ENCODE data around the gene WDFY4.

DNA sequence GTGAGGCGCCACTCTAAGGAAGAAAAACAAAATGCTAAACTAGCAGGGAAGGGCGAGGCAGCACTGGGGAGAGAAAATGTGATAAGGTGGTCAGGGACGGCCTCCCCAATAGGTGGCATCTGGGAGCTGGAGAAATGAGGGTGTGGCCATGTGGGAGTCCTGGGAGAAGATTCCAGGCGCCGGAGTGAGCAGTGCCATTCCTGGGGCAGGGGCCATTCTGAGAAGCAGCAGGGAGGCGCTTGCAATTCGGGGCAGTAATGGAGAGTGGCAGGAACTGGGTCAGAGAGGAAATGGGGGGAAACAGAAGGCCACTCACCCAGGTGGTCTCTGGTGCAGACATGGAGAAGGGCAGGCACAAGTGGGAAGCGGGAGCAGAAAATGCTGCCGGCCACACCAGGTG, 316.7 kb downstream of the WDFY4 start:
- TF ChIP-seq RFX5 (IDR thresholded peaks at IDR 0.05; ENCODE audit: low read depth, low read length) (no peak), RCOR1 (IDR thresholded peaks at IDR 0.05; ENCODE audit: insufficient replicate concordance, low read length) (no peak), USF2 (IDR thresholded peaks at IDR 0.05; ENCODE audit: low read depth, low read length) (no peak), CTCF (conservative IDR thresholded peaks at IDR 0.05; ENCODE audit: low read depth, low read length) (no peak), MAZ (IDR thresholded peaks at IDR 0.05; ENCODE audit: borderline replicate concordance, low read depth, low read length) (no peak), CEBPB (IDR thresholded peaks at IDR 0.05; ENCODE audit: low read depth, low read length) (no peak)

Measured in IMR-90 (cell line).